Astrocyte (in vitro differentiated cells and primary cell): ENCODE measurements around the gene CXCR5.

Experiments
- EZH2 ChIP-seq: IDR thresholded peaks from 2 replicates; pipeline ENCODE4 v1.6.1; 2012; ENCODE audit warnings: mild to moderate bottlenecking, low read length, inconsistent platforms; ENCODE audit not compliant: insufficient read depth
- TF ChIP-seq, protein P1 (sequence below): IDR thresholded peaks from 2 replicates; pipeline ENCODE4 v1.5.1; 2011; ENCODE audit warnings: low read depth, mild to moderate bottlenecking, inconsistent platforms, low read length, moderate library complexity; ENCODE audit not compliant: insufficient read depth

DNA sequence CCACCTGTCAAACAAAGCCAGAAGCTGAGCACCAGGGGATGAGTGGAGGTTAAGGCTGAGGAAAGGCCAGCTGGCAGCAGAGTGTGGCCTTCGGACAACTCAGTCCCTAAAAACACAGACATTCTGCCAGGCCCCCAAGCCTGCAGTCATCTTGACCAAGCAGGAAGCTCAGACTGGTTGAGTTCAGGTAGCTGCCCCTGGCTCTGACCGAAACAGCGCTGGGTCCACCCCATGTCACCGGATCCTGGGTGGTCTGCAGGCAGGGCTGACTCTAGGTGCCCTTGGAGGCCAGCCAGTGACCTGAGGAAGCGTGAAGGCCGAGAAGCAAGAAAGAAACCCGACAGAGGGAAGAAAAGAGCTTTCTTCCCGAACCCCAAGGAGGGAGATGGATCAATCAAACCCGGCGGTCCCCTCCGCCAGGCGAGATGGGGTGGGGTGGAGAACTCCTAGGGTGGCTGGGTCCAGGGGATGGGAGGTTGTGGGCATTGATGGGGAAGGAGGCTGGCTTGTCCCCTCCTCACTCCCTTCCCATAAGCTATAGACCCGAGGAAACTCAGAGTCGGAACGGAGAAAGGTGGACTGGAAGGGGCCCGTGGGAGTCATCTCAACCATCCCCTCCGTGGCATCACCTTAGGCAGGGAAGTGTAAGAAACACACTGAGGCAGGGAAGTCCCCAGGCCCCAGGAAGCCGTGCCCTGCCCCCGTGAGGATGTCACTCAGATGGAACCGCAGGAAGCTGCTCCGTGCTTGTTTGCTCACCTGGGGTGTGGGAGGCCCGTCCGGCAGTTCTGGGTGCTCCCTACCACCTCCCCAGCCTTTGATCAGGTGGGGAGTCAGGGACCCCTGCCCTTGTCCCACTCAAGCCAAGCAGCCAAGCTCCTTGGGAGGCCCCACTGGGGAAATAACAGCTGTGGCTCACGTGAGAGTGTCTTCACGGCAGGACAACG, 11.7 kb downstream of the CXCR5 start:
- TF ChIP-seq, protein P1, sequence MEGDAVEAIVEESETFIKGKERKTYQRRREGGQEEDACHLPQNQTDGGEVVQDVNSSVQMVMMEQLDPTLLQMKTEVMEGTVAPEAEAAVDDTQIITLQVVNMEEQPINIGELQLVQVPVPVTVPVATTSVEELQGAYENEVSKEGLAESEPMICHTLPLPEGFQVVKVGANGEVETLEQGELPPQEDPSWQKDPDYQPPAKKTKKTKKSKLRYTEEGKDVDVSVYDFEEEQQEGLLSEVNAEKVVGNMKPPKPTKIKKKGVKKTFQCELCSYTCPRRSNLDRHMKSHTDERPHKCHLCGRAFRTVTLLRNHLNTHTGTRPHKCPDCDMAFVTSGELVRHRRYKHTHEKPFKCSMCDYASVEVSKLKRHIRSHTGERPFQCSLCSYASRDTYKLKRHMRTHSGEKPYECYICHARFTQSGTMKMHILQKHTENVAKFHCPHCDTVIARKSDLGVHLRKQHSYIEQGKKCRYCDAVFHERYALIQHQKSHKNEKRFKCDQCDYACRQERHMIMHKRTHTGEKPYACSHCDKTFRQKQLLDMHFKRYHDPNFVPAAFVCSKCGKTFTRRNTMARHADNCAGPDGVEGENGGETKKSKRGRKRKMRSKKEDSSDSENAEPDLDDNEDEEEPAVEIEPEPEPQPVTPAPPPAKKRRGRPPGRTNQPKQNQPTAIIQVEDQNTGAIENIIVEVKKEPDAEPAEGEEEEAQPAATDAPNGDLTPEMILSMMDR = no peak
- no peak for TF ChIP-seq EZH2
